HCT116 (cell line): ENCODE measurements around the gene SLC15A3.

ENCODE experiments used
- CTCF ChIP-seq, 3 experiments: fragments of 200-600 bp in 1 of 3; sonication (generic) in 1 of 3; IDR thresholded peaks in 2 of 3; conservative IDR thresholded peaks in 1 of 3; 2 replicates each; pipeline ENCODE4 v1.5.1; 2012 to 2017; ENCODE audit warnings: low read depth in 2 of 3, low read length in 2 of 3, antibody characterized with exemption in 1 of 3, borderline replicate concordance in 1 of 3, control low read depth in 1 of 3, mild to moderate bottlenecking in 1 of 3, mixed read lengths in 1 of 3, mixed run types in 1 of 3, moderate library complexity in 1 of 3; ENCODE audit not compliant: insufficient read depth in 1 of 3
- EZH2 ChIP-seq: fragments of 200-600 bp; sonication (generic); IDR thresholded peaks from 2 replicates; pipeline ENCODE4 v1.6.1; 2017; ENCODE audit warnings: antibody characterized with exemption, mixed run types
- EZH2phosphoT487 ChIP-seq: fragments of 200-600 bp; IDR thresholded peaks from 2 replicates; pipeline ENCODE4 v1.6.1; 2018; ENCODE audit warnings: antibody characterized with exemption, borderline replicate concordance
- POLR2A ChIP-seq: IDR thresholded peaks from 2 replicates; pipeline ENCODE4 v1.7.0; 2011; ENCODE audit warnings: borderline replicate concordance; ENCODE audit not compliant: insufficient read depth, insufficient read length; ENCODE audit errors: extremely low read depth
- POLR2AphosphoS5 ChIP-seq: IDR thresholded peaks from 2 replicates; pipeline ENCODE4 v1.6.1; 2011; ENCODE audit warnings: mild to moderate bottlenecking, low read depth, low read length, moderate library complexity
- REST ChIP-seq: IDR thresholded peaks from 2 replicates; pipeline ENCODE4 v1.6.1; 2012; ENCODE audit warnings: low read depth
- TCF7L2 ChIP-seq: IDR thresholded peaks from 2 replicates; pipeline ENCODE4 v1.7.0; 2011; ENCODE audit warnings: borderline replicate concordance, inconsistent platforms; ENCODE audit not compliant: insufficient read depth, insufficient read length; ENCODE audit errors: extremely low read depth

DNA sequence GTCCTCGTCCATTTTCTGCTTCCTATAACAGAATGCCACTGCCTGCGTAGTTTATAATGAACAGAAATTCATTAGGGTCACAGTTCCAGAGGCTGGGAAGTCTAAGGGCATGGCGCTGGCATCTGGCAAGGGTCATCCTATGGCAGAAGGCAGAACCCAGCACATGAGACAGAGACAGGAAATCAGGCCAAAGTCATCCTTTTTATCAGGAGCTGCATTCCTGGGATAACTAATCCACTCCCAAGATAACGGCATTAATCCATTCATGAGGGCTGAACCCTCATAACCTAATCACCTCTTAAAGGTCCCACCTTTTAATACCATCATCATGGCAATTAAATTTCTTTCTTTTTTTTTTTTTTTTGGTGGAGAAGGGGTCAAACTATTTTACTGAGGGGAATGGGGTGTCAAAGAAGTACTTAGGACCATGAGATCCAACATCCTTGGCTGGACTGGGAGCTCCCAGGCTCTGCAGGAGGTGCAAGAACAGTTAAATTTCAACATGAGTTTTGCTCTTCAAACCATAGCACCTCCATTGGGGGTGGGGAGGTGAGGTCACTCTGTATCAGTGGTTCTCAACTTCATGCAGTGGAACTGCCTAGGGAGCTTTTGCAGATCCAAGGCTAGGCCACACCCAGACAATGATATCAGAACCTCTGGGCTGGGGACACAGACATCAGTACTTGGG is 33.6 kb downstream of the SLC15A3 start:
- no peak for TF ChIP-seq CTCF (IDR thresholded peaks at IDR 0.05 in 2 of 3, conservative IDR thresholded peaks at IDR 0.05 in 1 of 3; ENCODE audit: borderline replicate concordance in 1 of 3, insufficient read depth in 1 of 3, low read depth in 2 of 3, low read length in 2 of 3)
- no peak for TF ChIP-seq POLR2AphosphoS5
- TF ChIP-seq TCF7L2: no peak
- no peak for TF ChIP-seq REST
- no peak for TF ChIP-seq EZH2phosphoT487
- TF ChIP-seq POLR2A: no peak
- TF ChIP-seq EZH2: no peak
